Measurements from ENCODE around the gene AVPR2.

The AVPR2 gene

GRCh38 chrX:153925387-153925738 lies 20.9 kb downstream of the AVPR2 start:
- H3K27me3 ChIP-seq (ENCODE audit: control insufficient read depth in 2 of 2, insufficient read depth in 2 of 2, low read length in 2 of 2), result peaks cover 2 to 9% of the 10 kb centered on the region in 2 donors
- H3K36me3 ChIP-seq (ENCODE audit: control insufficient read depth in 2 of 2, insufficient read depth in 2 of 2, low read length in 2 of 2), result no peaks in the 10 kb centered on the region
- peaks cover 29 to 37% of the 10 kb centered on the region in 2 donors for H3K4me1 ChIP-seq (ENCODE audit: control insufficient read depth in 2 of 2, insufficient read depth in 2 of 2, low read length in 2 of 2)
- H3K4me3 ChIP-seq (ENCODE audit: low read length in 2 of 2), result peak overlapping the region; percentile 46 to 71
- peak overlapping the region; percentile 60 to 99 for H3K27ac ChIP-seq (ENCODE audit: low read depth in 2 of 2, low read length in 2 of 2)
- peak overlapping the region in 1 of 2 donors; percentile 38 for H3K9ac ChIP-seq (ENCODE audit: low read depth in 1 of 2, low read length in 2 of 2)
- H3K9me3 ChIP-seq (ENCODE audit: control insufficient read depth in 2 of 2, low read length in 2 of 2), result no peaks in the 10 kb centered on the region

GRCh38 chrX:153925739-153926551 lies 21.5 kb downstream of the AVPR2 start, which contains the start of gene ARHGAP4:
Gene ARHGAP4 (minus strand): TSS chrX:153926264. CDS start chrX:153926202, 62 bp downstream.
- Histone ChIP-seq H3K9ac (ENCODE audit: low read depth in 1 of 2, low read length in 2 of 2) (peak within 1 kb of the TSS; percentile 83 to 97), H3K4me1 (ENCODE audit: control insufficient read depth in 2 of 2, insufficient read depth in 2 of 2, low read length in 2 of 2) (peaks cover 29 to 37% of the 10 kb centered on the region in 2 donors), H3K9me3 (ENCODE audit: control insufficient read depth in 2 of 2, low read length in 2 of 2) (no peaks in the 10 kb centered on the region), H3K27me3 (ENCODE audit: control insufficient read depth in 2 of 2, insufficient read depth in 2 of 2, low read length in 2 of 2) (peaks cover 2 to 7% of the 10 kb centered on the region in 2 donors), H3K27ac (ENCODE audit: low read depth in 2 of 2, low read length in 2 of 2) (peak within 1 kb of the TSS; percentile 99), H3K4me3 (ENCODE audit: low read length in 2 of 2) (peak within 1 kb of the TSS; percentile 78 to 83), H3K36me3 (ENCODE audit: control insufficient read depth in 2 of 2, insufficient read depth in 2 of 2, low read length in 2 of 2) (peaks cover 0 to 4% of the 10 kb centered on the region in 2 donors)

DNA sequence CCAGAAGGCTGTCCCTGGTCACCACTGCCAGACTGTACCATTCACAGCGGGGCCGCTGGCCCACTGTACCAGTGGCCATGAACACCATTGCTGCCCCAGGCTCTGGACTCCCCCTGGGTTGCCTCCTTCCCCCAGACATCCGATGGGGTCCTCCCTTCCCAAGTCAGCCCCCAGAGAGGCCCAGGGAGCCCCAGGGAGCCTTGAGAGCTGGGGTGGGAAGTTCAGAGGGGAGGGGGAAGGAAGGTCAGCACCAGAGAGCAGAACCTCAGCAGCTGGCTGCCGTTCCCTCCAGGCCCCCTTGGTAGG lies 22.0 kb downstream of the AVPR2 start:
- H3K27me3 ChIP-seq (ENCODE audit: control insufficient read depth in 2 of 2, insufficient read depth in 2 of 2, low read length in 2 of 2), result peaks cover 2 to 7% of the 10 kb centered on the region in 2 donors
- peak overlapping the region; percentile 78 to 83 for H3K4me3 ChIP-seq (ENCODE audit: low read length in 2 of 2)
- peak overlapping the region; percentile 99 for H3K27ac ChIP-seq (ENCODE audit: low read depth in 2 of 2, low read length in 2 of 2)
- peak overlapping the region; percentile 83 to 97 for H3K9ac ChIP-seq (ENCODE audit: low read depth in 1 of 2, low read length in 2 of 2)
- peaks cover 29 to 37% of the 10 kb centered on the region in 2 donors for H3K4me1 ChIP-seq (ENCODE audit: control insufficient read depth in 2 of 2, insufficient read depth in 2 of 2, low read length in 2 of 2)
- H3K36me3 ChIP-seq (ENCODE audit: control insufficient read depth in 2 of 2, insufficient read depth in 2 of 2, low read length in 2 of 2), result peaks cover 1 to 10% of the 10 kb centered on the region in 2 donors
- no peaks in the 10 kb centered on the region for H3K9me3 ChIP-seq (ENCODE audit: control insufficient read depth in 2 of 2, low read length in 2 of 2)

DNA sequence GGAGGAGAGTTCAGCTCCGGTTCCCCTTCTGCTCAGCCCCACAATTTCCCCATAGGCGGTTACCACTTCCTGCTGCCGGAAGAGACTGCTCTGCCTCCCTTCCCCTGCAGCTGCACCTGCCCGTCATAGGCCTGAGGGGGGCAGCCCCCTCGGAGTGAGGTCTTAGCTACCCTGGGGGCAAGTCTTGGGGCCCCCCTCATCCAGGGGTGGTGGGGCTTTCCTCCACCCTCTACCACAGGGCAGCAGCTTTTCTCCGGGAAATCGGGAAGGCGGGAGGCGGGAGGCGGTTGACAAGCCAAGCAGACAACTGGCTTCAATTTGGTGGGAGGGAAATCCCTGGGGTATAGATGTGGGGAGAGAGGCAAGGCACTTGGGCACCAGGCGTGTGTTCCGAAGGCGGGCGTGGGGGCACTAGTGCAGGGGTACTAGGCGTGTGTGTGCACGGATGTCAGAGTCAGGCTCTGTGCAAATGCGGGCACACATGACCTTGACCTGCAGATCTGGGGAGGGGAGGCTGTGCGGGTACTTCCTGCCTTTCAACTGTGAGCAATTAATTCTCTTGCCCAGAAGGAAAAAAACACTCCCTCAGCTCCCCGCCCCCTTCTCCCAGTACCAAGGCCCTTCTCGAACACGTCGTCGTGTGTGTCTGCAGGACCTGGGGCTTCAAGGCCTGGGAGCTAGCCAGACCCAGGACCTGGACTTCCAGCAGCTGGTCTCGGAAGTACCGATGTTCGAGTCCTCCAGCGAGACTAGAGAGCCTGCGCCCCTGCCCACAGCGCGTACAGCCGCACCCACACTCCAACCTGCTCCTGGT lies 22.6 kb downstream of the AVPR2 start:
- peak overlapping the region; percentile 78 to 83 for H3K4me3 ChIP-seq (ENCODE audit: low read length in 2 of 2)
- peaks cover 4 to 11% of the 10 kb centered on the region in 2 donors for H3K36me3 ChIP-seq (ENCODE audit: control insufficient read depth in 2 of 2, insufficient read depth in 2 of 2, low read length in 2 of 2)
- H3K27ac ChIP-seq (ENCODE audit: low read depth in 2 of 2, low read length in 2 of 2), result peak overlapping the region; percentile 99
- peak overlapping the region; percentile 83 to 97 for H3K9ac ChIP-seq (ENCODE audit: low read depth in 1 of 2, low read length in 2 of 2)
- no peaks in the 10 kb centered on the region for H3K9me3 ChIP-seq (ENCODE audit: control insufficient read depth in 2 of 2, low read length in 2 of 2)
- peaks cover 2 to 7% of the 10 kb centered on the region in 2 donors for H3K27me3 ChIP-seq (ENCODE audit: control insufficient read depth in 2 of 2, insufficient read depth in 2 of 2, low read length in 2 of 2)
- H3K4me1 ChIP-seq (ENCODE audit: control insufficient read depth in 2 of 2, insufficient read depth in 2 of 2, low read length in 2 of 2), result peaks cover 29 to 34% of the 10 kb centered on the region in 2 donors

DNA sequence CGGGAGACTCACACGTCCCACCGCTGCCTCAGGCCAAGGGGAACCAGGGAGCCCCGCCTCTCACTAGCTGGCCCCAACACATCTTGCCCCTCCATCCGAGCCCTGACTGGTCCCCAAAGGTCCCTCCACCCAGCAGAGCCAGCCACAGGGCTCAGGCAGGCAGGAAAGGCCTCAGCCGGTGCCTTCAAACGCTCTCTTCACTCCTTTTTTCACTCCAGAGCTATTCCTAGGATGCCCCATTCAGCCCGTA lies 23.1 kb downstream of the AVPR2 start:
- Histone ChIP-seq H3K4me1 (ENCODE audit: control insufficient read depth in 2 of 2, insufficient read depth in 2 of 2, low read length in 2 of 2) (peaks cover 29 to 34% of the 10 kb centered on the region in 2 donors), H3K9ac (ENCODE audit: low read depth in 1 of 2, low read length in 2 of 2) (peak overlapping the region; percentile 83 to 97), H3K27ac (ENCODE audit: low read depth in 2 of 2, low read length in 2 of 2) (peak overlapping the region; percentile 99), H3K36me3 (ENCODE audit: control insufficient read depth in 2 of 2, insufficient read depth in 2 of 2, low read length in 2 of 2) (peaks cover 4 to 11% of the 10 kb centered on the region in 2 donors), H3K27me3 (ENCODE audit: control insufficient read depth in 2 of 2, insufficient read depth in 2 of 2, low read length in 2 of 2) (peaks cover 2 to 7% of the 10 kb centered on the region in 2 donors), H3K4me3 (ENCODE audit: low read length in 2 of 2) (peak overlapping the region; percentile 78 to 83), H3K9me3 (ENCODE audit: control insufficient read depth in 2 of 2, low read length in 2 of 2) (no peaks in the 10 kb centered on the region)

DNA sequence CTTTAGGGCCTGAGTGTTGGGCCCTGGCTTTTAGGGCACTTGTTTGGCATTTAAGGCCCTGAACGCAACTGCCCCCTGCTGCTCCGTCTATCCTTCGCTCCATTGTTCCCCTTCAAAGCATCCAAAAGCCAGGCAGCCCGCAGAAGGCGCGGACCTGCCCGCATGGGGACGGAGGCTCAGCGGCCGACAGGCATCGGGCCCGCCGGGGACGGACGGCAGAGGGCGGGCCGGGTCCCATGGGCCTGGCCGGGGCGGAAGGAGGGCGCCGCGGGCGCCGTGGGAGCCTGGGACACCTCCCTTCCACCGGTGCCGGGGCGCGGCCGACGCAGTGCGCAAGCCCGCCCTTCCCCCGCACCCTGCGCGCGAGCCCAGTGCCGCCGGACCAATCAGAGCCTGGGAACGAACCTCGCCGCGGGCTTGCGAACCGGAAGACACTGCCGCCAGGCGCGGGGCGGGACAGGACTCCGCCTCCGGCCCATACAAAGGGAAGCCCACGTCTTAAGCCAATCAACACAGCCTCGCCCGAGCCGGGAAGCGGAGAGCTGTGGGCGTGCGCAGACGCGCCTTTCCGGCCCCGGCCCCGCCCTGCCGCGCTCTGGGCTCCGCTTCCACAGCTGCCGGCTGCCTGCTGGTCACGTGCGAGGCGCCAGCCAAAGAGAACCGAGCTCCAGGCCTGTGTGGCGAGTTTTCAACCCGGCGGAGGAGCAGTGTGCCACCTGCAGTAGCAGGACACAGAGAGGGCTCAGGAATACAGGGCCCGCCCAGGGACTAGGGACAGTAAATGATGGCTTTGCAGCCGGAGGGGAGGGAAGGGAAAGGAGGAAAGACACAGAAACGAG lies 23.7 kb downstream of the AVPR2 start:
- H3K9ac ChIP-seq (ENCODE audit: low read depth in 1 of 2, low read length in 2 of 2), result peak overlapping the region; percentile 83 to 97
- H3K36me3 ChIP-seq (ENCODE audit: control insufficient read depth in 2 of 2, insufficient read depth in 2 of 2, low read length in 2 of 2), result peaks cover 4 to 11% of the 10 kb centered on the region in 2 donors
- peaks cover 29 to 31% of the 10 kb centered on the region in 2 donors for H3K4me1 ChIP-seq (ENCODE audit: control insufficient read depth in 2 of 2, insufficient read depth in 2 of 2, low read length in 2 of 2)

DNA sequence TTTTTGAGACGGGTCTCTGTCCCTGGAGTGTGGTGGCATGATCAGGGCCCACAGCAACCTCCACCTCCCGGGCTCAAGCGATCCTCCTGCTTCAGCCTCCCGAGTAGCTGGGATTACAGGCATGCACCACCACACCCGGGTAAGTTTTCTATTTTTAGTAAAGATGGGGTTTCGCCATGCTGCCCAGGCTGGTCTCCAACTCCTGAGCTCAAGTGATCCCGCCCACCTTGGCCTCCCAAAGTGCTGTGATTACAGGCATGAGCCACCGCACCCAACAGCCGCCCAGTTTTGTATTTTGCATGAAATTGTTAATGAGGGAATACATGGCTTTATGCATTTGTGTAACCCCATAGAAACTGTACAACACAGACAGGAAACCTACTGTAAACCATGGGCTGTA lies 24.4 kb downstream of the AVPR2 start:
- Histone ChIP-seq H3K9me3 (ENCODE audit: control insufficient read depth in 2 of 2, low read length in 2 of 2) (no peaks in the 10 kb centered on the region), H3K4me1 (ENCODE audit: control insufficient read depth in 2 of 2, insufficient read depth in 2 of 2, low read length in 2 of 2) (peaks cover 28 to 30% of the 10 kb centered on the region in 2 donors), H3K9ac (ENCODE audit: low read depth in 1 of 2, low read length in 2 of 2) (peak overlapping the region in 1 of 2 donors; percentile 5), H3K36me3 (ENCODE audit: control insufficient read depth in 2 of 2, insufficient read depth in 2 of 2, low read length in 2 of 2) (peaks cover 4 to 11% of the 10 kb centered on the region in 2 donors), H3K4me3 (ENCODE audit: low read length in 2 of 2) (peak overlapping the region in 1 of 2 donors; percentile 28), H3K27ac (ENCODE audit: low read depth in 2 of 2, low read length in 2 of 2) (peak overlapping the region; percentile 65 to 99), H3K27me3 (ENCODE audit: control insufficient read depth in 2 of 2, insufficient read depth in 2 of 2, low read length in 2 of 2) (peaks cover 2 to 7% of the 10 kb centered on the region in 2 donors)

More for the DNA sequence above, 23.7 kb downstream of the AVPR2 start:
- Histone ChIP-seq H3K4me3 (ENCODE audit: low read length in 2 of 2) (peak overlapping the region; percentile 78 to 83), H3K27ac (ENCODE audit: low read depth in 2 of 2, low read length in 2 of 2) (peak overlapping the region; percentile 99), H3K9me3 (ENCODE audit: control insufficient read depth in 2 of 2, low read length in 2 of 2) (no peaks in the 10 kb centered on the region), H3K27me3 (ENCODE audit: control insufficient read depth in 2 of 2, insufficient read depth in 2 of 2, low read length in 2 of 2) (peaks cover 2 to 7% of the 10 kb centered on the region in 2 donors)

DNA sequence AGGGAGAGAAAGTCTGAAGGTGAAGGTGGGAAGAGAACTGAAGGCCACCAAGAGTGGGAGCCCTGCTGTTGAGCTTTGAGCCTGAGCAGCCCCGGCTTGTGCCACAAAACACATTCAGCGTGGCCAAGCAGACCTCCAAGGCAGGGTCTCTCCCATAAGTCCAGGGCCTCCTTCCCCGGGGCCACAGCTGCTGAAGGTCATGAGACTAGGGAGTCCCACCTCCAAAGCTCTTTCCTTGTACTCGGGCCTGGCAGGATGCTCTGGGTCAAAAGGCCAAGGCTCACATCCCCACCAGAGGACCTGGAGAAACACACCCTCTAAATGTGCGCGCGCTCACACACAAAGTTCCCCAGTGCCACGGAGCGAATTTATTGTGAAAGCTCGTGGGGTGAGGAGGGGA lies 25.1 kb downstream of the AVPR2 start:
- H3K9me3 ChIP-seq (ENCODE audit: control insufficient read depth in 2 of 2, low read length in 2 of 2), result no peaks in the 10 kb centered on the region
- peak overlapping the region in 1 of 2 donors; percentile 5 for H3K9ac ChIP-seq (ENCODE audit: low read depth in 1 of 2, low read length in 2 of 2)
- no peak overlapping the region for H3K4me3 ChIP-seq (ENCODE audit: low read length in 2 of 2)
- peak overlapping the region in 1 of 2 donors; percentile 0 for H3K27ac ChIP-seq (ENCODE audit: low read depth in 2 of 2, low read length in 2 of 2)
- peaks cover 2 to 5% of the 10 kb centered on the region in 2 donors for H3K27me3 ChIP-seq (ENCODE audit: control insufficient read depth in 2 of 2, insufficient read depth in 2 of 2, low read length in 2 of 2)
- H3K4me1 ChIP-seq (ENCODE audit: control insufficient read depth in 2 of 2, insufficient read depth in 2 of 2, low read length in 2 of 2), result peaks cover 33 to 34% of the 10 kb centered on the region in 2 donors
- peaks cover 4 to 11% of the 10 kb centered on the region in 2 donors for H3K36me3 ChIP-seq (ENCODE audit: control insufficient read depth in 2 of 2, insufficient read depth in 2 of 2, low read length in 2 of 2)

DNA sequence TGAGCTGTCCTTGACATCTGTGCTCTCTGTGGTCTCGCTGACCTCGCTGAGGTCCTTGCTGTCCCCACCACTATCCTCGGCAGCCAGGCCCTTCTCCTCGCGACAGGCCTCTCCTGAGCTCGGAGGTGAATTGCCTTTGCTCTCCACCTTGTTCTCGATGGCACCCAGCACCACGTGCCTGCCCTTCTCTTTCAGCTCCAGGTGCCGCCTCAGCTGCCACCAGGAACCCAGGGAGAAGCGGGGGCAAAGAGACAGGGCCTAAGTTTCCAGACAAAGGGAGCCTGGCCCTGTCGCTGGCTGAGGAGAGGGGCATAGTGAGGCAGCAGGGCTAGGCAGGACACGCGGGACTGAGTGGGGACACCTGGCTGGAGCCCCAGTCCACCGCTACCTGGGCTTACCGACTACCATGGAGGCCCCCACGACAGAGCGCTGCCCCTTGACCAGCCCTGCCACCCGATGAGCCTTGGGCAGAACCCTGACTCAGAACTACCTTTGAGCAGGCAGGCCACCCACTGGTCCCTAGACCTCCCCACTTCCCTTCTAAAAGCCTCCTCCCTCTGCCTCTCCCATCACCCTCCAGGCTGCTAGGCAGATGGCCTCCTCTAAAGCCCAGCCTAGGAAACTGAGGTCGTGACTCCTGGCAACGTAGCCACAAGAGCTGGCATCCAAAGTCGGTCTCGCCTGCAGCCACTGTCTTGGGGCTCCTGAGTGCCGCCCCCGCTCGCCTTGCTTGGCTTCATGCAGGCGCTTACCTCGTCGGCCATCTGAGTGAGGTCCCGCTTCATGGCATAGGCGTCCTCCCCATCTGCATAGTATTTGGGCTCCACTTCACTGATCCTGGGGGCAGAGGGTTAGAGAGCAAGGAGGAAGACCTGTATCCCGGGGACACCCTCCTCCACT lies 25.8 kb downstream of the AVPR2 start:
- Histone ChIP-seq H3K27me3 (ENCODE audit: control insufficient read depth in 2 of 2, insufficient read depth in 2 of 2, low read length in 2 of 2) (peaks cover 2% of the 10 kb centered on the region in 2 donors), H3K9me3 (ENCODE audit: control insufficient read depth in 2 of 2, low read length in 2 of 2) (no peaks in the 10 kb centered on the region), H3K27ac (ENCODE audit: low read depth in 2 of 2, low read length in 2 of 2) (peak overlapping the region in 1 of 2 donors; percentile 0), H3K4me3 (ENCODE audit: low read length in 2 of 2) (no peak overlapping the region), H3K36me3 (ENCODE audit: control insufficient read depth in 2 of 2, insufficient read depth in 2 of 2, low read length in 2 of 2) (peaks cover 4 to 11% of the 10 kb centered on the region in 2 donors), H3K9ac (ENCODE audit: low read depth in 1 of 2, low read length in 2 of 2) (no peak overlapping the region), H3K4me1 (ENCODE audit: control insufficient read depth in 2 of 2, insufficient read depth in 2 of 2, low read length in 2 of 2) (peaks cover 33 to 34% of the 10 kb centered on the region in 2 donors)

All from mucosa of rectum (tissue), 2 donors.